Measurements from ENCODE around the gene HRK. TPM values are rescaled to one million over a fixed set of nuclear protein-coding genes. Genes with fewer than 3 reads are reported as not detected.

HRK gene
- total and polyA plus RNA-seq, 12 donors: 0.09 to 1.1 (median 0.24) TPM; not detected in 3

- no peak for DNase-seq
- no peaks in the 10 kb centered on the region for H3K36me3 ChIP-seq (replicated peaks in 1 of 2)
- intact Hi-C loops (cut with DNase I): no loop called here
- no peak for TF ChIP-seq CTCF (IDR thresholded peaks at IDR 0.05)
- no peak for TF ChIP-seq POLR2A (IDR thresholded peaks at IDR 0.05)
- H3K27me3 ChIP-seq: no peaks in the 10 kb centered on the region
- no peak overlapping the region for H3K27ac ChIP-seq
- H3K9me3 ChIP-seq (replicated peaks in 1 of 3): no peaks in the 10 kb centered on the region
- WGBS, 4 donors: 84 to 94% (median 89%) methylated on average over 10 of the region's 10 CpGs
- no peaks in the 10 kb centered on the region for H3K4me1 ChIP-seq (replicated peaks in 1 of 2)
- H3K4me3 ChIP-seq: no peak overlapping the region
These were observed 74.3 kb downstream of the HRK start for GRCh38 chr12:116806845-116807440.

Other genes starting within 250 kb of the HRK start
- gene SPRING1, start 143.4 kb downstream of the HRK start, total RNA-seq: 10 to 100 TPM; 14.8 to 33.9 (median 27.0) TPM
- gene SPRING1, start 143.4 kb downstream of the HRK start, polyA plus RNA-seq: 10 to 100 TPM in 2 of 3 donors, 1 to 10 TPM in 1; 9.7 to 14.4 (median 13.2) TPM
- 1 to 10 TPM; 2.8 to 9.7 (median 5.6) TPM for gene RNFT2, start 143.1 kb downstream of the HRK start, total RNA-seq
- gene RNFT2, start 143.1 kb downstream of the HRK start, polyA plus RNA-seq: 10 to 100 TPM in 1 of 3 donors, 1 to 10 TPM in 2; 2.8 to 11.4 (median 8.9) TPM
- 10 to 100 TPM; 13.8 to 19.1 (median 16.4) TPM for gene FBXW8, start 29.5 kb upstream of the HRK start, total RNA-seq
- gene FBXW8, start 29.5 kb upstream of the HRK start, polyA plus RNA-seq: 1 to 10 TPM; 2.9 to 9.7 (median 4.2) TPM
- gene TESC, start 218.0 kb upstream of the HRK start, total RNA-seq: 100 to 1,000 TPM in 3 of 9 donors, 10 to 100 TPM in 6; 47.8 to 144 (median 90.4) TPM
- 10 to 100 TPM; 34.3 to 73.2 (median 45.4) TPM for gene TESC, start 218.0 kb upstream of the HRK start, polyA plus RNA-seq